Measurements from ENCODE around the gene MTHFD1L.

GRCh38 chr6:151041686-151042085 lies 176.2 kb downstream of the MTHFD1L start:
- no peak for TF ChIP-seq CTCF (conservative IDR thresholded peaks at IDR 0.05 in 1 of 2, IDR thresholded peaks at IDR 0.05 in 1 of 2; ENCODE audit: extremely low read depth in 1 of 2, insufficient read depth in 1 of 2, low read depth in 1 of 2, low read length in 2 of 2)
- TF ChIP-seq EZH2 (IDR thresholded peaks at IDR 0.05; ENCODE audit: borderline replicate concordance, low read length): no peak

Measured in mammary epithelial cell (primary cell).